Liver (tissue), 9 donors: ENCODE measurements around the gene IL17REL. TPM values are rescaled to one million over a fixed set of nuclear protein-coding genes. Genes with fewer than 3 reads are reported as not detected.

Source experiments
- DNase-seq: peaks from one replicate; pipeline ENCODE4 v3.0.0-alpha.2; 2017; ENCODE audit warnings: low spot score
- H3K27ac ChIP-seq, 2 donors: one replicate each; pipeline ENCODE4 v1.7.0; 2013; ENCODE audit warnings: inconsistent platforms in 2 of 2, low read length in 2 of 2, control low read depth in 1 of 2, low read depth in 1 of 2, mild to moderate bottlenecking in 1 of 2
- H3K27me3 ChIP-seq, 4 donors: one replicate each; pipeline versions ENCODE4 v1.6.1 to v1.7.0; 2013; ENCODE audit warnings: low read length in 3 of 4, inconsistent platforms in 1 of 4, mild to moderate bottlenecking in 1 of 4, moderate library complexity in 1 of 4; ENCODE audit not compliant: control insufficient read depth in 4 of 4, insufficient read depth in 4 of 4
- H3K36me3 ChIP-seq, 4 donors: one replicate each; pipeline versions ENCODE4 v1.6.1 to v1.7.0; 2013; ENCODE audit warnings: low read length in 3 of 4, mild to moderate bottlenecking in 3 of 4, low read depth in 1 of 4, moderate library complexity in 1 of 4; ENCODE audit not compliant: control insufficient read depth in 4 of 4, insufficient read depth in 3 of 4
- H3K4me1 ChIP-seq, 4 donors: one replicate each; pipeline versions ENCODE4 v1.6.1 to v1.7.0; 2013; ENCODE audit warnings: low read length in 3 of 4, mild to moderate bottlenecking in 3 of 4, moderate library complexity in 1 of 4; ENCODE audit not compliant: control insufficient read depth in 4 of 4, insufficient read depth in 4 of 4
- H3K4me3 ChIP-seq, 3 donors: one replicate each; pipeline versions ENCODE4 v1.6.1 to v1.7.0; 2013; ENCODE audit warnings: low read length in 3 of 3, control low read depth in 1 of 3, low read depth in 1 of 3, mild to moderate bottlenecking in 1 of 3
- H3K9ac ChIP-seq, 2 donors: one replicate each; pipeline ENCODE4 v1.7.0; 2013; ENCODE audit warnings: low read length in 2 of 2, mild to moderate bottlenecking in 2 of 2, moderate library complexity in 2 of 2, control low read depth in 1 of 2, low read depth in 1 of 2
- H3K9me3 ChIP-seq, 4 donors: one replicate each; pipeline versions ENCODE4 v1.6.1 to v1.7.0; 2013; ENCODE audit warnings: low read length in 3 of 4; ENCODE audit not compliant: control insufficient read depth in 4 of 4
- CTCF ChIP-seq: fragments of 150-350 bp; IDR thresholded peaks from 2 replicates; pipeline ENCODE4 v1.5.1; 2017; ENCODE audit warnings: improper control_type of control experiment, low read depth, low read length; ENCODE audit not compliant: missing input control
- FOXA1 ChIP-seq: IDR thresholded peaks from 2 replicates; pipeline ENCODE4 v1.6.1; 2016; ENCODE audit warnings: antibody characterized with exemption
- GABPA ChIP-seq, 2 donors: IDR thresholded peaks in 1 of 2; conservative IDR thresholded peaks in 1 of 2; 2 replicates each; pipeline ENCODE4 v1.6.1; 2016; ENCODE audit warnings: antibody characterized with exemption in 2 of 2, mild to moderate bottlenecking in 1 of 2, moderate library complexity in 1 of 2
- HNF4A ChIP-seq, 2 donors: conservative IDR thresholded peaks; 2 replicates each; pipeline ENCODE4 v1.6.1; 2016; ENCODE audit warnings: antibody characterized with exemption in 2 of 2, mild to moderate bottlenecking in 2 of 2
- HNF4G ChIP-seq: IDR thresholded peaks from 2 replicates; pipeline ENCODE4 v1.6.1; 2016; ENCODE audit warnings: antibody characterized with exemption
- JUND ChIP-seq, 2 donors: IDR thresholded peaks; 2 replicates each; pipeline ENCODE4 v1.6.1; 2016; ENCODE audit warnings: antibody characterized with exemption in 2 of 2
- NR2F2 ChIP-seq: IDR thresholded peaks from 2 replicates; pipeline ENCODE4 v1.6.1; 2016; ENCODE audit warnings: antibody characterized with exemption
- RAD21 ChIP-seq, 2 donors: IDR thresholded peaks; 2 replicates each; pipeline ENCODE4 v1.6.1; 2016; ENCODE audit warnings: antibody characterized with exemption in 2 of 2, mild to moderate bottlenecking in 2 of 2
- RXRA ChIP-seq, 2 donors: IDR thresholded peaks; 2 replicates each; pipeline ENCODE4 v1.6.1; 2017 to 2018; ENCODE audit warnings: antibody characterized with exemption in 2 of 2, mild to moderate bottlenecking in 1 of 2
- SP1 ChIP-seq: IDR thresholded peaks from 2 replicates; pipeline ENCODE4 v1.6.1; 2018; ENCODE audit warnings: antibody characterized with exemption, mild to moderate bottlenecking
- TAF1 ChIP-seq: conservative IDR thresholded peaks from 2 replicates; pipeline ENCODE4 v1.6.1; 2016; ENCODE audit warnings: antibody characterized with exemption, mild to moderate bottlenecking
- YY1 ChIP-seq: IDR thresholded peaks from 2 replicates; pipeline ENCODE4 v1.6.1; 2016; ENCODE audit warnings: antibody characterized with exemption, mild to moderate bottlenecking
- WGBS: extraction: QIAGEN DNeasy Blood & Tissue Kit; methylation state at CpG from one replicate; pipeline ENCODE4 v1.1.7; 2013; 5-methylcytosine and 5-hydroxymethylcytosine counted together
- polyA plus RNA-seq, 2 donors: library from polyadenylated mRNA; stranded (reverse) in 1 of 2; unstranded in 1 of 2; fragments of 200-250 nt in 1 of 2; fragments of >200 nt in 1 of 2; fragmentation: Nextera tagmentation in 1 of 2; extraction: Ambion mirVana in 1 of 2; gene quantifications; one replicate each; pipeline versions ENCODE4 v1.2.1 to v1.2.3, GENCODE V29; 2013 to 2015
- total RNA-seq, 2 donors: library from RNA; depleted of rRNA; stranded (reverse); fragments of >200 nt; gene quantifications; one replicate each; pipeline ENCODE4 v1.2.3, GENCODE V29; 2014
- TF ChIP-seq, protein P1 (sequence below): IDR thresholded peaks from 2 replicates; pipeline ENCODE4 v1.6.1; 2016; ENCODE audit warnings: antibody characterized with exemption
- TF ChIP-seq, protein P2 (sequence below): IDR thresholded peaks from 2 replicates; pipeline ENCODE4 v1.6.1; 2016; ENCODE audit warnings: antibody characterized with exemption
- TF ChIP-seq, protein P3 (sequence below): IDR thresholded peaks from 2 replicates; pipeline ENCODE4 v1.6.1; 2016; ENCODE audit warnings: antibody characterized with exemption, mild to moderate bottlenecking
- donor health status: healthy.
- donor health status: healthy.
- donor health status: healthy.
- donor health status: healthy.
- donor health status: healthy.

IL17REL gene
- total and polyA plus RNA-seq, 4 donors = under 0.01 TPM; not detected in 3

- Histone ChIP-seq H3K9ac (no peak overlapping the region), H3K27me3 (no peaks in the 10 kb centered on the region), H3K9me3 (no peaks in the 10 kb centered on the region), H3K4me3 (no peak overlapping the region), H3K4me1 (no peaks in the 10 kb centered on the region), H3K27ac (no peak overlapping the region), H3K36me3 (no peaks in the 10 kb centered on the region)
- TF ChIP-seq RXRA (IDR thresholded peaks at IDR 0.05) = no peak
- DNase-seq = no peak
- WGBS = 92% methylated on average over 16 of the region's 16 CpGs
Observed at GRCh38 chr22:50047346-50047745, 34.8 kb upstream of the IL17REL start.

DNA sequence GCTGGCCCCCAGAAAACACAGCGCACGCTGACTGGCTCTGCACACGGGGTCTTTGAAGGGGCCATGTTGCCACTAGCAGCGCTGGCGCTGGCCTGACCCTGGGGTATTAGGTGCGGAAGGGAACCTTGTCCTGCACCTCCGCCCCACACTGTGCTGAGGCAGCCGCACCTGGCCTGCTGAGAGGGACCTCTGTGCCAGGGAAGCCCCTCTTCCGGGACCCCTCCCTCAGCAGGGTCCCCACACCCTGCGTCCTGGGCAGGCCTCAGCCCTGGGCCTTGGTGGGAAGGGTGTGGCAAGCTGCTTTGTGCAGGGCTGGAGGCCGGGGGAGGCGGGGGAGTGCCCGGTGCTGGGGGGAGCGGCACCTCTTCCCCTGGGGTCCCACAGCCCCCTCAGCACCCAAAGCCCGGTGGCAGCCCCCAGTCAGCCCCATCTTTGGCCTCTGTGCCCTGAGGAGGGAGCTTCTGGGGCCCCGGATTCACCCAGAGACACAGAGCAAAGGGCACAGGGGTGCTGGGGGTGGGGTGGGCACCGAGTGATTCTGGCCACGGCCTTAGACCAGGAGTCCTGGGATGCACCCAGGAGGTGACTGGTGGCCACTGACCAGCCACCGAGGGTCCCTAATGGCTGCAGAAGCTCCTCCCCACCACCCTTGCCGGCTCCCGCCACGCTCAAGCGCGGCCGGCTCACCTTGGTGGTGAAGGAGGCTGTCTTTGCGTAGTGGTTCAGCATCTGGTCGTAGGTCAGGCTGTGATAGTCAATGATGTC is 34.1 kb upstream of the IL17REL start:
- 85% methylated on average over 27 of the region's 27 CpGs for WGBS
- no peak overlapping the region for H3K9ac ChIP-seq
- no peaks in the 10 kb centered on the region for H3K36me3 ChIP-seq
- H3K4me1 ChIP-seq = no peaks in the 10 kb centered on the region
- DNase-seq = no peak
- H3K27me3 ChIP-seq = no peaks in the 10 kb centered on the region
- TF ChIP-seq HNF4G (no peak), CTCF (no peak), JUND (IDR thresholded peaks at IDR 0.05) (no peak), HNF4A (conservative IDR thresholded peaks at IDR 0.05) (no peak)
- no peak overlapping the region for H3K4me3 ChIP-seq
- no peaks in the 10 kb centered on the region for H3K9me3 ChIP-seq
- no peak overlapping the region for H3K27ac ChIP-seq

DNA sequence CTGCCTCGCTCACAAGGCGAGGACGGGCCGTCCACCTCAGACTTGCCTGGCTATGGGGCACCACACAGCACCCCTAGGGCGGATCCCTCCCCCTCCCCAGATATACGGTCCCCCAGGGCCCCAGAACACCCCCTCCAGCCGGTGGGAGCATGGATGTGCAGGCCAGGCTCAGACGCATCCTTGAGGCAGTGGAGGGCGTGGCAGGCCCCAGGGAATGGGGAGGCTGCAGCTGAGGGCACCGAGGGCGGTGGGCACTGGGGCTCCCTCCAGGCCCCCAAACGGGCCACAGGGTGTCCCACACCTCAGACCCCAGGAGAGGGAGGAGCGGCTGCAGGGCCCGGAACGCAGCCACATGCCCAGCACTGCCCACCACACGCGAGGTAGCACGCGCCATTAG is 33.5 kb upstream of the IL17REL start:
- WGBS = 79% methylated on average over 19 of the region's 19 CpGs
- no peaks in the 10 kb centered on the region for H3K27me3 ChIP-seq
- no peak for DNase-seq

More for the DNA sequence above, 33.5 kb upstream of the IL17REL start:
- Histone ChIP-seq H3K27ac (no peak overlapping the region), H3K4me1 (no peaks in the 10 kb centered on the region), H3K36me3 (no peaks in the 10 kb centered on the region), H3K9me3 (no peaks in the 10 kb centered on the region), H3K4me3 (no peak overlapping the region), H3K9ac (no peak overlapping the region)
- TF ChIP-seq RXRA (IDR thresholded peaks at IDR 0.05) = no peak
- TF ChIP-seq, protein P1, sequence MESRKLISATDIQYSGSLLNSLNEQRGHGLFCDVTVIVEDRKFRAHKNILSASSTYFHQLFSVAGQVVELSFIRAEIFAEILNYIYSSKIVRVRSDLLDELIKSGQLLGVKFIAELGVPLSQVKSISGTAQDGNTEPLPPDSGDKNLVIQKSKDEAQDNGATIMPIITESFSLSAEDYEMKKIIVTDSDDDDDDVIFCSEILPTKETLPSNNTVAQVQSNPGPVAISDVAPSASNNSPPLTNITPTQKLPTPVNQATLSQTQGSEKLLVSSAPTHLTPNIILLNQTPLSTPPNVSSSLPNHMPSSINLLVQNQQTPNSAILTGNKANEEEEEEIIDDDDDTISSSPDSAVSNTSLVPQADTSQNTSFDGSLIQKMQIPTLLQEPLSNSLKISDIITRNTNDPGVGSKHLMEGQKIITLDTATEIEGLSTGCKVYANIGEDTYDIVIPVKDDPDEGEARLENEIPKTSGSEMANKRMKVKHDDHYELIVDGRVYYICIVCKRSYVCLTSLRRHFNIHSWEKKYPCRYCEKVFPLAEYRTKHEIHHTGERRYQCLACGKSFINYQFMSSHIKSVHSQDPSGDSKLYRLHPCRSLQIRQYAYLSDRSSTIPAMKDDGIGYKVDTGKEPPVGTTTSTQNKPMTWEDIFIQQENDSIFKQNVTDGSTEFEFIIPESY = no peak
- TF ChIP-seq, protein P2, sequence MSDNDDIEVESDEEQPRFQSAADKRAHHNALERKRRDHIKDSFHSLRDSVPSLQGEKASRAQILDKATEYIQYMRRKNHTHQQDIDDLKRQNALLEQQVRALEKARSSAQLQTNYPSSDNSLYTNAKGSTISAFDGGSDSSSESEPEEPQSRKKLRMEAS = no peak
- no peak for TF ChIP-seq FOXA1
- no peak for TF ChIP-seq HNF4G
- TF ChIP-seq GABPA (IDR thresholded peaks at IDR 0.05 in 1 of 2, conservative IDR thresholded peaks at IDR 0.05 in 1 of 2) = no peak
- no peak for TF ChIP-seq RAD21 (IDR thresholded peaks at IDR 0.05)
- no peak for TF ChIP-seq TAF1
- no peak for TF ChIP-seq CTCF
- TF ChIP-seq NR2F2 = no peak
- TF ChIP-seq, protein P3, sequence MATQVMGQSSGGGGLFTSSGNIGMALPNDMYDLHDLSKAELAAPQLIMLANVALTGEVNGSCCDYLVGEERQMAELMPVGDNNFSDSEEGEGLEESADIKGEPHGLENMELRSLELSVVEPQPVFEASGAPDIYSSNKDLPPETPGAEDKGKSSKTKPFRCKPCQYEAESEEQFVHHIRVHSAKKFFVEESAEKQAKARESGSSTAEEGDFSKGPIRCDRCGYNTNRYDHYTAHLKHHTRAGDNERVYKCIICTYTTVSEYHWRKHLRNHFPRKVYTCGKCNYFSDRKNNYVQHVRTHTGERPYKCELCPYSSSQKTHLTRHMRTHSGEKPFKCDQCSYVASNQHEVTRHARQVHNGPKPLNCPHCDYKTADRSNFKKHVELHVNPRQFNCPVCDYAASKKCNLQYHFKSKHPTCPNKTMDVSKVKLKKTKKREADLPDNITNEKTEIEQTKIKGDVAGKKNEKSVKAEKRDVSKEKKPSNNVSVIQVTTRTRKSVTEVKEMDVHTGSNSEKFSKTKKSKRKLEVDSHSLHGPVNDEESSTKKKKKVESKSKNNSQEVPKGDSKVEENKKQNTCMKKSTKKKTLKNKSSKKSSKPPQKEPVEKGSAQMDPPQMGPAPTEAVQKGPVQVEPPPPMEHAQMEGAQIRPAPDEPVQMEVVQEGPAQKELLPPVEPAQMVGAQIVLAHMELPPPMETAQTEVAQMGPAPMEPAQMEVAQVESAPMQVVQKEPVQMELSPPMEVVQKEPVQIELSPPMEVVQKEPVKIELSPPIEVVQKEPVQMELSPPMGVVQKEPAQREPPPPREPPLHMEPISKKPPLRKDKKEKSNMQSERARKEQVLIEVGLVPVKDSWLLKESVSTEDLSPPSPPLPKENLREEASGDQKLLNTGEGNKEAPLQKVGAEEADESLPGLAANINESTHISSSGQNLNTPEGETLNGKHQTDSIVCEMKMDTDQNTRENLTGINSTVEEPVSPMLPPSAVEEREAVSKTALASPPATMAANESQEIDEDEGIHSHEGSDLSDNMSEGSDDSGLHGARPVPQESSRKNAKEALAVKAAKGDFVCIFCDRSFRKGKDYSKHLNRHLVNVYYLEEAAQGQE = no peak
- no peak for TF ChIP-seq YY1
- TF ChIP-seq HNF4A (conservative IDR thresholded peaks at IDR 0.05) = no peak
- TF ChIP-seq SP1 = no peak
